ENCODE measurements around the gene SLC27A3.
"Not testable (repeated sequence)": the region's sequence is repeated elsewhere in the genome, so short reads cannot be mapped to it uniquely, and the experiment has no call there.

SLC27A3 gene

DNA sequence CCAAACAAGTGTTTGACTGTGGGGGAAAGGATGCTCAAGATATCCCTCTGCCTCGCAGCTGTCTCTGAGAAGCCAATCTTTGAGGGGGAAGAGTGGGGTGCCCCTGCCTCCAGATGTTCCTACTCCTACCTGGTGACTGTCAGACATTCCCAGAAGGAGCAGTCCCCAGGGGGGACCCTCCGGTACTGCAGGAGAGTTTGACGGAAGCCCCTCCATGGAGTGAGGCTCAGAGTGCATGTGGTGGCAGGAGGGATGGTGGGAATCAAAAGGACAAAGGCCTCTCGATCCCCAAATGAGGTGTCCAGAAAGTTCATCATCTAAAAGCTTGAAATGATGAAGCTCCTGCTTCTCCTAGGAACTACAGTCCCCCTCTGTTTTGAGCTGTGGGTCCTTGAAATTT lies 5.3 kb downstream of the SLC27A3 start:
- TF ChIP-seq, protein P1, sequence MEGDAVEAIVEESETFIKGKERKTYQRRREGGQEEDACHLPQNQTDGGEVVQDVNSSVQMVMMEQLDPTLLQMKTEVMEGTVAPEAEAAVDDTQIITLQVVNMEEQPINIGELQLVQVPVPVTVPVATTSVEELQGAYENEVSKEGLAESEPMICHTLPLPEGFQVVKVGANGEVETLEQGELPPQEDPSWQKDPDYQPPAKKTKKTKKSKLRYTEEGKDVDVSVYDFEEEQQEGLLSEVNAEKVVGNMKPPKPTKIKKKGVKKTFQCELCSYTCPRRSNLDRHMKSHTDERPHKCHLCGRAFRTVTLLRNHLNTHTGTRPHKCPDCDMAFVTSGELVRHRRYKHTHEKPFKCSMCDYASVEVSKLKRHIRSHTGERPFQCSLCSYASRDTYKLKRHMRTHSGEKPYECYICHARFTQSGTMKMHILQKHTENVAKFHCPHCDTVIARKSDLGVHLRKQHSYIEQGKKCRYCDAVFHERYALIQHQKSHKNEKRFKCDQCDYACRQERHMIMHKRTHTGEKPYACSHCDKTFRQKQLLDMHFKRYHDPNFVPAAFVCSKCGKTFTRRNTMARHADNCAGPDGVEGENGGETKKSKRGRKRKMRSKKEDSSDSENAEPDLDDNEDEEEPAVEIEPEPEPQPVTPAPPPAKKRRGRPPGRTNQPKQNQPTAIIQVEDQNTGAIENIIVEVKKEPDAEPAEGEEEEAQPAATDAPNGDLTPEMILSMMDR (IDR thresholded peaks at IDR 0.05; ENCODE audit: low read depth, low read length, missing control alignments): no peak
- in situ Hi-C loops (cut with HindIII; ENCODE audit: low sequenced_read_pairs): no loop called here
- H3K4me3 ChIP-seq (ENCODE audit: low read depth, low read length): no peak overlapping the region
- no peak for DNase-seq (ENCODE audit: low read depth)

DNA sequence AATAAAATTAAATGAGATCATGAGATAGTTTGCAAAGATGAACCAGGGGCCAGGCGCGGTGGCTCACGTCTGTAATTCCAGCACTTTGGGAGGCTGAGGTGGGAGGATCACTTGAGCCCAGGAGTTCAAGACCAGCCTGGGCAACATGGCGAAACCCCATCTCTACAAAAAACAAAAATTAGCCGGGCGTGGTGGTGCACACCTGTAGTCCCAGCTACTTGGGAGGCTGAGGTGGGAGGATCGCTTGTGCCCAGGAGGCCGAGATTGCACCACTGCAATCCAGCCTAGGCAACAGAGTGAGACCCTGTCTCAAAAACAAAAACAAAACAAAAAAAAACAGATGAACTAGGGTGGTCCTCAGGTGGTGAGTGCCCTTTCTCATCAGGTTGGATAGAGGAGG lies 7.4 kb downstream of the SLC27A3 start:
- in situ Hi-C loops (cut with HindIII; ENCODE audit: low sequenced_read_pairs); DNase-seq (ENCODE audit: low read depth): not testable (repeated sequence)
- H3K4me3 ChIP-seq (ENCODE audit: low read depth, low read length): peak overlapping the region; percentile 65

DNA sequence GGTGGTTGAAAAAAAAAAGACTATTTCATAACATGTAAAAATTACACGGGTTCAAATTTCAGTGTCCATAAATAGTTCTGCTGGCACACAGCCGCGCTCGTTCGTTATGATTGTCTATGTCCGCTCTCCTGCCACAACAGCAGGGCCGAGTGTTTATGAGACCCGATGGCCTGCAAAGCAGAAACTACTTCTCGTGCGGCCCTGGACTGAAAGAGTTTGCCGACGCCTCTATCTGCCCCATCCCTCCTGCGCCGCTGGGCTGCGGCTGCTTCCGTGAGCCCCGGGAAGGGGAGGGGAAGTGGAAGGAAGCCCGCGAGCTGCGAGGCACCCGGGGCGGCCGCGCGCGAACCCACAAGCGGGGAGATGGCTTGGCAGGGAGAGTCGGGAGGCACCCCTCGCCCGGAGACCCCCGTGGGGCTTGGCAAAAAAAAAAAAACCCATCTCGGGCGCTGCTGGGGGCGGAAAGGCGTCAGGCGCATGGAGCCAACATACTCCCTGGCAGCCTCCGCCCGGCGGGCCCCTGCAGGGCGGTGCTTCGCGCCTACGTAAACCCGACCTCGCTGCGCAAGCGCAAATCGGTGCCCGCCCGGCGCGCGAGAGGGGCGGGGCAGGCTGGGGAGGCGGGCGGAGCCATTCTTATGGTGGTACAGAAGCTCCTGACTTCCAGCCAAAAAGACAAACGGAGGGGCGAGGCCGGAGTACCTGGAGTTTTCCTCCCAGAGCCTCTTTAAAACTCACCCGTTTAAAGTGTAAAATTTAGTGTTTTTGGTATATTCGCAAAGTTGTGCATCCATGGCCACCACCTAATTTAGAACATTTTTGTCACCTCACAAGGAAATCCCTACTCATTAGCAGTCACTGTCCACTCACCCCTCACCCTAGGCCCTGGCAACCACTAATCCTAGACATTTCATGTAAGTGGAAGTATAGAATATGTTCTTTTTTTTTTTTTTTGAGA lies 8.3 kb downstream of the SLC27A3 start:
- TF ChIP-seq, protein P1 (IDR thresholded peaks at IDR 0.05; ENCODE audit: low read depth, low read length, missing control alignments): peak; percentile 5
- in situ Hi-C loops (cut with HindIII; ENCODE audit: low sequenced_read_pairs): no loop called here
- DNase-seq (ENCODE audit: low read depth): peak; percentile 65

DNA sequence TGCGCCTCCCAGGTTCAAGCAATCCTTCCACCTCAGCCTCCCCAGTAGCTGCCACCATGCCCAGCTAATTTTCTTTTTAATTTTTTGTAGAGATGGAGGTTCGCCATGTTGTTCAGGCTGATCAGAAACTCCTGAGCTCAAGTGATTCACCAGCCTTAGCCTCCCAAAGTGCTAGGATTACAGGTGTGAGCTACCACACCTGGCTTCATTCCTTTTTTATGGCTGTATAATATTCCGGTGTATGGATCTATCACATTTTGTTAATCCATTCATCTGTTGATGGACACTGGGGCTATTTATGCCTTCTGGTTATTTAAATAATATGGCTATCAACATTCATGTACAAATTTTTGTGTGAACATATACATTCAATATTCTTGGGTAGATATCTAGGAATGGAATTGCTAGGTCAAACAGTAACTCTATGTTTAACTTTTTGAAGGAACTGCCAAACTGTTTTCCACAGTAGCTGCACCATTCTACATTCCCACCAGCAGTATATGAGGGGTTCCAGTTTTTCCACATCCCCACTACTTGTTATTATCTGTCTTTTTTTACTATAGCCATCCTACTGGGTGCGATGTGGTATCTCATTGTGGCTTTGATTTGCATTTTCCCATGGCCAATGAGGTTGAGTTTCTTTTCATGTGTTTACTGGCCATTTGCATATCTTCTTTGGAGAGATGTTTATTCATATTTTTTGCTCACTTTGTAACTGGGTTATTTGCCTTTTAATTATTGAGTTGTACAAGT lies 11.0 kb downstream of the SLC27A3 start:
- TF ChIP-seq, protein P1 (IDR thresholded peaks at IDR 0.05; ENCODE audit: low read depth, low read length, missing control alignments): no peak
- H3K4me3 ChIP-seq (ENCODE audit: low read depth, low read length): no peak overlapping the region
- no peak for DNase-seq (ENCODE audit: low read depth)
- in situ Hi-C loops (cut with HindIII; ENCODE audit: low sequenced_read_pairs): no loop called here

More for the DNA sequence above, 8.3 kb downstream of the SLC27A3 start:
- peak overlapping the region; percentile 65 for H3K4me3 ChIP-seq (ENCODE audit: low read depth, low read length)

DNA sequence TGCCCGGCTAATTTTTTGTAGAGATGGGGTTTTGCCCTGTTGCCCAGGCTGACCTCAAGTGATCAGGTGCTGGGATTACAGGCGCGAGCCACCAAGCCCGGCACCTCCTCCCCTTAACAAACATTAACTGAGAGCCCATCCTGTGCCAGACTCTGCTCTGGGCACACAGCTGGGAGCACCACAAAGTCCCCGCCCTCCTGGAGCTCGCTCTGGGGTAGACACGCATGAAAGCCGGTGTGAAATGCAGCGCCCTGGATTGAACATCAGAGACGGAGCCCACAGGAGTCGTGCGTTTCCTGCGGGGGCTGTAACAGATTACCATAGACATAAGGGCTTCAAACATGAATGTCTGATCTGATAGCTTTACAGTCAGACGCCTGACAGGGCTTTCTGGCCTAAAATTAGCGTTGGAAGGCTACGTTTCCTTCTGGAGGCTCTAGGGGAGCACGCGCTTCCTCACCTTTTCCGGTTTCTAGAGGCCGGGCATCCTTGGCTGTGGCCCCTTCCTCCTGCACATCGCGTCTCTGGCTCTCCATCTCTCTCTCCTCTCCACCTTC lies 14.3 kb downstream of the SLC27A3 start:
- H3K4me3 ChIP-seq (ENCODE audit: low read depth, low read length): no peak overlapping the region
- in situ Hi-C loops (cut with HindIII; ENCODE audit: low sequenced_read_pairs): no loop called here
- no peak for DNase-seq (ENCODE audit: low read depth)
- TF ChIP-seq, protein P1 (IDR thresholded peaks at IDR 0.05; ENCODE audit: low read depth, low read length, missing control alignments): no peak

DNA sequence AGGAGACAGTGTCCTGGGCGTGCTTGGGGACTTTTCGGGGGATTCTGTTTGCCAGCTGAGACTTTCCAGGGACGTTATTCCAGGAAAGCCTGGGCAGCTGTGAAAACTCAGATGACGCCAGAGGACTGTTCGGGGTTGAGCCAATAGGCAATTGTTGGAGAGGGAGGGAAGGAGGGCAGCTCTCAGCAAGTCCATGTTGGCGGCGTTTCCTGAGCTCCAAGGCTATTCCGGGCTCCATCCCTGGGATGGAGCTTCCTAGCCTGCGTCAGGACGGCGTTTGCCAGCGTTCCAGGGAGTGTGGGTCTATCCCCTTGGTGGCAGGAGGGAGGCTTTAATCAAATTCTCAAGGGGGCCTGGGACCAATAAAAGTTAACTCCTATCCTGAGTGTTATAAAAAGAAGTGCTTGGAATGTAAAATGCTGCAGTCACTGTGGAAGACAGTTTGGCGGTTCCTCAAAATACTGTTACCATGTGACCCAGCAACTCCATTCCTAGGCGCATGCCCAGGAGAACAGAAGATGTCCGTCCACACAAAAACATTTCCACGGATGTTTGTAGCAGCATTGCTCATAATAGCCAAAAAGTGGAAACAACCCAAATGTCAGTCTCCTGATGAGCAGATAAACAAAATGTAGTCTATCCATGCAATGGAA lies 15.2 kb downstream of the SLC27A3 start:
- TF ChIP-seq, protein P1 (IDR thresholded peaks at IDR 0.05; ENCODE audit: low read depth, low read length, missing control alignments): no peak
- H3K4me3 ChIP-seq (ENCODE audit: low read depth, low read length): no peak overlapping the region
- DNase-seq (ENCODE audit: low read depth): no peak
- in situ Hi-C loops (cut with HindIII; ENCODE audit: low sequenced_read_pairs): no loop called here
